GM10248 (cell line): ENCODE data around the gene IRX4.

ENCODE experiments used
- CTCF ChIA-PET: fragments of 300-600 bp; sonication (Branson Sonifier 250); formaldehyde crosslinking; extraction: SDS; loops from one replicate; lab custom pipeline; 2021; ENCODE audit warnings: antibody characterized with exemption; lab: Yijun Ruan, JAX
- POLR2A ChIA-PET: fragments of 350-650 bp; sonication (Branson Sonifier 250); formaldehyde crosslinking; extraction: SDS; loops from one replicate; lab custom pipeline; 2020; ENCODE audit warnings: antibody characterized with exemption; lab: Yijun Ruan, JAX
- DNase-seq: peaks from one replicate; pipeline ENCODE4 v3.0.0; 2012; ENCODE audit errors: extremely low spot score
- CTCF ChIP-seq: IDR thresholded peaks from 2 replicates; pipeline ENCODE4 v1.5.1; 2012; ENCODE audit warnings: mild to moderate bottlenecking, low read depth; ENCODE audit errors: extremely low read depth, missing control alignments, control extremely low read depth

The IRX4 gene

DNA sequence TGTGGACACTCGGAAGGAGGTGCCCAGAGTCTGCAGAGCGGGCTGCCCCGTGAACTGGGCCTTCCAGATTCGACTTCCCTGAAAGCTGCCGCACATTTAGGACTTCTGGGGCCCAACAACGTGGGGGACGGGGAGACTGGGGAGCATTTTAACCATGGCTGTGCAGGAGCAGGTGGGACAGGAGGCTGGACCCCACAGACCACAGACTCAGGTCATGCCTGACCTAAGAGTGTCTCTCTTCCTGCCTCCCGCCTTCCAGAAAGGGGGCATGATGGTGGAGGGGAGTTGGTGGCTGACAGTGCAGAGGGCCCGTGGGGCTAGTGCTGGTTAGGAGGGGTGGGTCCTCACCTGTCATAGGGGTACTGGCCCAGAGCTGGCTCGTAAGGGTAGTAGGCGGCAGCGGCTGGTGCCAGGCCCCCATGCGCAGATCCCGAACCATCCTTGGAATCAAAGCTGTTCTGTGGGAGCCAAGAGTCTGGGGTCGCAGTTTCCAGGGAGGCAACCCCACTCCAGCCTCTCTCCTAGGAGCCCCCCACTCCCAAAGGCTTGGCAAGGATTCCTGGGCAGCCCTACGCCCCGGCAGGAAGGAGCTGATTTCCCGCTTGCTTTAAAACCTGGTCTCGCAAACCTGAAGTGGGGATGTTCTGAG, 2.2 kb downstream of the IRX4 start:
- DNase-seq, result no peak
- CTCF ChIA-PET, result no interaction called here
- POLR2A ChIA-PET, result no interaction called here
- no peak for TF ChIP-seq CTCF

- no peak for TF ChIP-seq CTCF
- no peak for DNase-seq
- POLR2A ChIA-PET, result no interaction called here
- CTCF ChIA-PET, result no interaction called here
Measured at GRCh38 chr5:1879292-1880263, 3.1 kb downstream of the IRX4 start.

DNA sequence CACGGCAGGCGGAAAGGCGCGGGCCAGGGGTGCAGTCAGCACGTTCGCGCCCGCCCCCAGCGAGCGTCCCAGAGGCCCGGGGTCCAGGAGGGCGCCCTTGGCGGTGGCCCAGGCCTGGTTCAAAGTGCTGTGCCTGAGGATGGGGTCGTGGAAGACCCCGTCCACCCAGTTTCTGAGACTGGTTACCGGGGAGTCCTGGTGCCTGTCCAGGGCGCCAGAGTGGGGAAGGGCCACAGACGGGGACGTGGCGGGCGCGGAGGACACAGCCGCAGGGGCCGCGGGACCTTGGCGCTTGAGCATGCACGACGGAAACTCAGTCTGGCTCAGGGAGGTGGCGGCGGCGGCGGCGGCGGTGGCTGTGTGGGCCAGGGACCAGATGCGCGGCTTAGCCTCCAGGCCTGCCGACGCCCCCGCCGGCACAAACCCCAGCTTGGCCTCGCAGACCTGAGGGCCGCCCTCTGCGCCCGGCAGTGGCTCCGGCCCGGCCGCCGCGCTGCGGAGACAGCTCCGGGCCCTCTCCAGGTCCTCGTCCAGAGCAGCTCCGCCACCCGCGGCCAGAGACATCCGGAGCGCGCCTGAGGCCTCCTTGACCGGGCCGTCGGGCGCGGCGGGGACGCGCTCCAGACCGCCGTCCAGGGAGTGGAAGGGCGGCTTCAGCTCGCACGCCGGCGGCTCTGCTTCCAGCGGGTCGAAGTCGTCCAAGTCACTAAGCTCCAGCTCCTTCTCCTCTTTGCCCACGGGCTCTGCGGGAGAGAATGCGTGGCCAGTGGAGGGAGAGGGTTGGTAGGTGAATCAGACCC, 4.5 kb downstream of the IRX4 start:
- ChIA-PET CTCF (no interaction called here), POLR2A (no interaction called here)
- TF ChIP-seq CTCF, result no peak
- DNase-seq, result no peak

- DNase-seq, result no peak
- ChIA-PET CTCF (no interaction called here), POLR2A (no interaction called here)
- no peak for TF ChIP-seq CTCF
Measured at GRCh38 chr5:1877103-1878049, 5.3 kb downstream of the IRX4 start.

DNA sequence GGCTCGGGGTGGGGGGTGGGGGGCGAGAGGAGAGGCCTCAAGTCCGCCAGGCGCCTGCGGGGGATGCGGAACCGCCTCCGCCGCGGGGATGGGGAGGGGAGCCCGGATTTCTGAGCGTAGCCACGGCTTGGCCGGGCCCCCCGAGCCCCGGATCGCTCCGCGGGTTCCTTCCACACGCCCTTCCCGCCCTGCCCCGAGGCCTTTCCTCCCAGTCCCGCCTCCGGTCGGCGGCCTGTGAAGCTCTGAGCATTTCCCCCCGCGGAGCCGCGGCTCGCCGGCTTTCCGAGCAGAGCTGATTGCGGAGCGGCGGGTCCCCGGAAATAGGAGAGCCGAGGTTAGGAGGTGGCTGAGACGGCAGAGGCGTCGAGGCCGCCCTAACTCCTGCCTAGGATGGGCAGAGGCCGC, 6.1 kb downstream of the IRX4 start:
- CTCF ChIA-PET, result no interaction called here
- POLR2A ChIA-PET, result no interaction called here
- TF ChIP-seq CTCF, result no peak
- no peak for DNase-seq
